ENCODE results near the gene GRIN2C. TPM values are rescaled to one million over a fixed set of nuclear protein-coding genes. Genes with fewer than 3 reads are reported as not detected.

GRIN2C gene
- total and polyA plus RNA-seq, 9 of the 15 experiments (the other 6 are each of a cell fraction or from before 2014, with no cell fraction given) = under 0.01 to 0.33 (median 0.10) TPM; not detected in 2

- H3K9ac ChIP-seq (ENCODE audit: insufficient read depth in 1 of 2, low read depth in 2 of 2, low read length in 2 of 2) = no peak overlapping the region
- H3K4me1 ChIP-seq (replicated peaks in 1 of 2; ENCODE audit: control insufficient read depth in 2 of 2, insufficient read depth in 2 of 2, low read length in 2 of 2) = peaks cover 31 to 83% of the 10 kb centered on the region in 2 experiments
- ATAC-seq (no peak), DNase-seq (ENCODE audit: extremely low read depth in 1 of 4, low spot score in 3 of 4) (no peak), FAIRE-seq (no peak)
- H3K79me2 ChIP-seq (ENCODE audit: control insufficient read depth, insufficient read depth, low read length) = peaks cover 8% of the 10 kb centered on the region; the same call in 1 of the 3 replicates
- no peaks in the 10 kb centered on the region for H4K20me1 ChIP-seq (replicated peaks; ENCODE audit: control insufficient read depth, insufficient read depth, low read length)
- intact Hi-C loops (cut with micrococcal nuclease) (no loop called here), in situ Hi-C loops (cut with MboI) (no loop called here)
- H3K4me2 ChIP-seq (ENCODE audit: insufficient read depth, low read length) = no peak overlapping the region
- H2AFZ ChIP-seq (ENCODE audit: low read depth, low read length) = no peak overlapping the region
- ChIA-PET CTCF (ENCODE audit: low intra/inter-chr PET ratio) (interaction anchor here (1.7 to 2.6 kb wide), 3 partner anchors 72 to 119 kb away, joined by 10 to 19 read pairs (median 18); no protein-coding TSS in a partner anchor), POLR2A (interaction anchor here (0.5 to 8.0 kb wide), 7 partner anchors 9 to 96 kb away, joined by 3 to 62 read pairs (median 4); partner anchors contain the start of genes FDXR and NAT9)
- no peaks in the 10 kb centered on the region for H3K9me3 ChIP-seq (replicated peaks; ENCODE audit: control insufficient read depth, insufficient read depth, low read depth, low read length)
- peaks cover 46% of the 10 kb centered on the region; the same call in 2 of the 3 replicates for H3K36me3 ChIP-seq (ENCODE audit: control insufficient read depth, insufficient read depth, low read length)
- TF ChIP-seq POLR2G (IDR thresholded peaks at IDR 0.05; ENCODE audit: low read depth, low read length) (peak; percentile 38; the same call in 1 of the 2 replicates), TAL1 (IDR thresholded peaks at IDR 0.05) (no peak)
- WGBS (ENCODE audit: insufficient coverage, low coverage, missing lambda C conversion rate) = 92% methylated on average over 22 of the region's 25 CpGs
- H3K27me3 ChIP-seq (ENCODE audit: control insufficient read depth in 2 of 2, insufficient read depth in 2 of 2, low read length in 2 of 2) = 0 out of 5 replicates have a peak, but pooled peaks cover 0 to 6% of the 10 kb centered on the region in 2 experiments
- BruUV-seq (replicated peaks) = no TSS peak
- no peak overlapping the region for H3K27ac ChIP-seq (ENCODE audit: extremely low read depth, low read depth, low read length)
- no peak overlapping the region for H3K4me3 ChIP-seq
- no peaks in the 10 kb centered on the region for H3K9me1 ChIP-seq (ENCODE audit: control insufficient read depth, insufficient read depth, low read length)
These were observed 4.0 kb upstream of the GRIN2C start for GRCh38 chr17:74863420-74864296.

GRCh38 chr17:74862919-74863318 lies 3.2 kb upstream of the GRIN2C start:
- in situ Hi-C loops (cut with MboI) = no loop called here
- intact Hi-C loops (cut with micrococcal nuclease) = no loop called here
- FAIRE-seq (no peak), DNase-seq (ENCODE audit: extremely low read depth in 1 of 4, low spot score in 3 of 4) (no peak), ATAC-seq (no peak)
- CTCF ChIA-PET (ENCODE audit: low intra/inter-chr PET ratio) = interaction anchor here (0.6 to 2.6 kb wide), 2 partner anchors 72 to 496 kb away, joined by 3 to 18 read pairs; no protein-coding TSS in a partner anchor
- Histone ChIP-seq H3K9me3 (replicated peaks; ENCODE audit: control insufficient read depth, insufficient read depth, low read depth, low read length) (no peaks in the 10 kb centered on the region), H3K36me3 (ENCODE audit: control insufficient read depth, insufficient read depth, low read length) (peaks cover 46% of the 10 kb centered on the region; the same call in 2 of the 3 replicates), H3K9ac (ENCODE audit: insufficient read depth in 1 of 2, low read depth in 2 of 2, low read length in 2 of 2) (no peak overlapping the region; a peak in 1 of 4 replicates), H3K4me2 (ENCODE audit: insufficient read depth, low read length) (no peak overlapping the region), H3K27ac (ENCODE audit: extremely low read depth, low read depth, low read length) (no peak overlapping the region), H3K27me3 (ENCODE audit: control insufficient read depth in 2 of 2, insufficient read depth in 2 of 2, low read length in 2 of 2) (0 out of 5 replicates have a peak, but pooled peaks cover 0 to 6% of the 10 kb centered on the region in 2 experiments), H3K4me1 (replicated peaks in 1 of 2; ENCODE audit: control insufficient read depth in 2 of 2, insufficient read depth in 2 of 2, low read length in 2 of 2) (peaks cover 23 to 77% of the 10 kb centered on the region in 2 experiments), H2AFZ (ENCODE audit: low read depth, low read length) (no peak overlapping the region), H3K4me3 (no peak overlapping the region), H4K20me1 (replicated peaks; ENCODE audit: control insufficient read depth, insufficient read depth, low read length) (no peaks in the 10 kb centered on the region), H3K9me1 (ENCODE audit: control insufficient read depth, insufficient read depth, low read length) (no peaks in the 10 kb centered on the region), H3K79me2 (ENCODE audit: control insufficient read depth, insufficient read depth, low read length) (peaks cover 8% of the 10 kb centered on the region; the same call in 1 of the 3 replicates)
- POLR2A ChIA-PET = interaction anchor here (0.7 to 8.0 kb wide), 10 partner anchors 9 to 125 kb away, joined by 3 to 62 read pairs (median 4); partner anchors contain the start of genes CDR2L and FDXR
- WGBS (ENCODE audit: insufficient coverage, low coverage, missing lambda C conversion rate) = 72% methylated on average over 6 of the region's 6 CpGs
- BruUV-seq (replicated peaks) = no TSS peak
- no peak for TF ChIP-seq GATAD2A (IDR thresholded peaks at IDR 0.05)
- TF ChIP-seq RBFOX2 (IDR thresholded peaks at IDR 0.05; ENCODE audit: low read depth, low read length) = 0 out of 2 replicates have a peak, but pooled peaks have one; percentile 29
- peak; percentile 48 for TF ChIP-seq POLR2G (IDR thresholded peaks at IDR 0.05; ENCODE audit: low read depth, low read length)
- TF ChIP-seq ZBTB17 (CRISPR knock-in tag; IDR thresholded peaks at IDR 0.05) = no peak
- no peak for TF ChIP-seq FOSL1 (tag; conservative IDR thresholded peaks at IDR 0.05)
- TF ChIP-seq ZNF780A (CRISPR knock-in tag; IDR thresholded peaks at IDR 0.05) = no peak

Measured in K562 (cell line).